Left forelimb (tissue), 1 donor: ENCODE measurements around the gene SV2B.

ENCODE experiments used
- DNase-seq: peaks from one replicate; pipeline ENCODE4 v3.0.0-alpha.2; 2018; ENCODE audit warnings: low spot score

Gene SV2B

DNA sequence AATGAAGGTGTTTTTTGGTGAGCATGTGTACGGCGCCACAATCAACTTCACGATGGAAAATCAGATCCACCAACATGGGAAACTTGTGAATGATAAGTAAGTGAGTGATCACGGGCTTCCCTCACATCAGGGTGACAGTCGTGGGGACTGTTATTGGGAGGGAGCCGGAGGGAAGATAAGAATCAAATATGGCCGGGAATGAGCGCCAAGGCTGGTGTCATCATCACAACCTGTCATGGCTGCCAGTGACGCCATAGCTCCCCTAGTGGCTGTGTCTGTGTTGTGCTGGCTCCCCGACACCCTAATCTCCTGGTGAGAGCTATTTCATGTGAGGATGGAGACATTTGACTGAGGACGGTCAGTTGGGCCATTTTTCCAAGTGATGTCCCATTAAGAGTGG is 168.5 kb downstream of the SV2B start:
- no peak for DNase-seq

DNA sequence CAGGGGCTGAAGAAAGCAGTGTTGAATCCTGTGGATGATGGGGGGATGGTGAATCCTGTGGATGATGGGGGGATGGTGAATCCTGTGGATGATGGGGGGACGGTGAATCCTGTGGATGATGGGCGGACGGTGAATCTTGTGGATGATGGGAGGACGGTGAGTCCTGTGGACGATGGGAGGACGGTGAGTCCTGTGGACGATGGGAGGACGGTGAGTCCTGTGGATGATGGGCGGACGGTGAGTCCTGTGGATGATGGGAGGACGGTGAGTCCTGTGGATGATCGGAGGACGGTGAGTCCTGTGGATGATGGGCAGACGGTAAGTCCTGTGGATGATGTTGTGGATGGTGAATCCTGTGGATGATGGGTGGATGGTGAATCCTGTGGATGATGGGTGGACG is 170.7 kb downstream of the SV2B start:
- DNase-seq: no peak

DNA sequence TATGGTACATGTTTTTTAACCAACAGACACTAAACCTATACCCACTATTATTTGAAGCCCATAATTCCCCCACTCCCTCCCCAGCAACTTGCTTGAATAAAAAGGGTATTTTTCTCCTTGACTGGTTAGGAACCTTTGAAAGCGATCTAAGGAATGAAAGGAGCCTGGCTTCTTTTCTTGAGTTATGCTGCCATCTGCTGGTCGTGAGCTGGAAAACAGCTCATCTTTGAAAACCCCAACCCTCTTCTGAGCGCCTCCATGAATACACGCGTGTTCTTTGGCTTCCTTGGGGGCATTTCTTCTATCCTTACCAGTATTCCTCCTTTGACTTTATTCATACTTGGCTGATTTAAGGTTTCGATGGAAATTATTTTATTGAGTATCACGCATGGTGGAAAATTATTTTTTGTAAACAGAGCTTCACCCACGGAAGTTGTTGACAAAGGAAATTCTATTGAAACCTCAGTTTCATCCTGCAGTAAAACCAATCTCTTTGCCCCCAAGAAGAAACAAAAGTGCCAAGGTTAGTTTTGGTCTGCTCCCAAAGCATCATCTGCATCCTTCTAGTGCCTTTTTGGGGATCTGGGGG is 171.6 kb downstream of the SV2B start:
- DNase-seq: no peak

DNA sequence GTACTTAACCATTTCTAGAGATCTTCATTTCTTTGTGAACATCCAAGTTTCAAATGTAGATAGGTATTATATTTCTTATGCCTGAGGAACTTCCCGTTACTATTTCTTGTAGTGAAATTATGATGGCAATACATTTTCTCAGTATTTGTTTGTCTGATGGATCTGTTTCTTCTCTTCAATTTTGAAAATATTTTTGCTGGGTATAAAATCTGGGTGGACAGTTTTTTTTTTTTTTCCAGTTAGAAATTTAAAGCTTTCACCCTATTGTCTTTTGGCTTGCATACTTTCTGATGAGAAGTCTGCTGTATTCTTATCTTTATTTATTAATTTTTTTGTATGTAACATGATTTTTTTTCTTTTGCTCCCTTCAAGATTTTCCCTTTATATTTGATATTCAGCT is 175.8 kb downstream of the SV2B start:
- no peak for DNase-seq

DNA sequence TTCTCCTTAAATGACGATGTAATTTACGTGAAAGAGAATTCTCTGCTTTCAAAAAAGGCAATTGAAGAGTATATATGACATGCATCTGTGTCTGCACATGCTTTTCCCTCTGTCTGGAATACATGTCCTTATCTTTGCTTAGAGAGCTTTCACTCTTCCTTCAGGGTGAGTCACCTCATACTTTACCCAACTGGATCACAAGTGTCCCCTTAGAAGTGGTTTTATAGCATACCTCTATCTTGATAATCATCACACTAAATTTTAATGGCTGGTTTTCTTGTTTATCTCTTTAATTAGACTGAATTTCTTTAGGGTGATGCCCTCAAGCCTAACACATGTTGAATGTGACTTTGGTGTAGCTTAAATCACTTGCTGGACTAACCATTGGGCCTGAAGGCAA is 178.9 kb downstream of the SV2B start:
- DNase-seq: no peak

DNA sequence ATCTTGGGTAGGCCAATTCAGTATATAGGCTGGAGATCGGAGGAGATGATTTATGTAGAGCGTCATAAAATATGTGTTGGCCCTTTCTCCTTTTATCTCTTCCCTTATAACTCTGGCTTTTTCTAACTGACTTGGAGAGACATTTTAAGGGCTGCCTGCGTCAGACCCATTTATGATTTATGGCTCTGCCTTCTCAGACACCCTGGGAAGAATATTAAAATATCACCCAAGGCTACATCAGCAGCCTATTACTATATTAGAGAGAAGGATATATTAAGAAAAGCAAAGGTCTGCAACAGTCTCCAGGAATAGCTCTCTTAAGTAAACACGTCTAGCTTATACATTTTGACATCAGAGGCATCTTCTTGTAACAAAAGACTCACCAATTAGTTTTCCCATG is 179.4 kb downstream of the SV2B start:
- DNase-seq: no peak

DNA sequence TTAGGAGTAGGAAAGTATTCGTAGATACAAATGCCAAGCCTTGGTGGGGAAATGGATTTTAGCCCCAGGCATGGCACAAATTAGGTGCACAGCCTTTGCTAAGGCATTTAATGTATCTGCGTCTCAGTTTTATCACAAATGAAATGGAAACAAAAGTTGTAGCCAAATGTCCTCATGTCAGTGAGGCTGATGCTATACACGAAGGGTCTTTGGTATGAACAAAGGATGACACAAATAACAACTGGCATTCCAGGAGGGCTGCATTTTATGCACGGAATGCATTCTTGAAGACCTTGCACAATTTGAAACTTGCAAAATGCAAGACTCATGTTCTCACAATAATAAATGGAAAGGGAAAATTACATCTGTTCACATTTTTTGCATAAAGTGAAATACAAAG is 181.9 kb downstream of the SV2B start:
- DNase-seq: no peak

DNA sequence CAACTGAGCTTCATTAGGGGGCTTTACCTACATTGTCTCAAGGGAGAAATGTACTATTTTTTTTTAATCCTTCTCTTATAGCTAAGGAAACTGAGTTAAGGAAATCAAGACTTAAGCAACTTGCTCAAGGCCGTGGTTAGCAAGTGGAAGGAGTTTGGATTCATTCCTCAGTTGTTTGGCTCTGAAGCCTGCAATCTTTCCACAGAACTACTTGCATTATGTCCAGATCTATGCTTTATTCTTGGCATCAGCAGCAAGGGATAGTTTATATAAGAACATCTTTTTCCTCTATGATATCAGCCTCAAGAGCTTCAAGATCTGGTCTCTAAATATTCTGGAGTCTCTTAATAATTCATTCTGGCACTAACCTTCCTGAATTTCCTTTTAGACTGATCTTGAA is 182.4 kb downstream of the SV2B start:
- DNase-seq: no peak

DNA sequence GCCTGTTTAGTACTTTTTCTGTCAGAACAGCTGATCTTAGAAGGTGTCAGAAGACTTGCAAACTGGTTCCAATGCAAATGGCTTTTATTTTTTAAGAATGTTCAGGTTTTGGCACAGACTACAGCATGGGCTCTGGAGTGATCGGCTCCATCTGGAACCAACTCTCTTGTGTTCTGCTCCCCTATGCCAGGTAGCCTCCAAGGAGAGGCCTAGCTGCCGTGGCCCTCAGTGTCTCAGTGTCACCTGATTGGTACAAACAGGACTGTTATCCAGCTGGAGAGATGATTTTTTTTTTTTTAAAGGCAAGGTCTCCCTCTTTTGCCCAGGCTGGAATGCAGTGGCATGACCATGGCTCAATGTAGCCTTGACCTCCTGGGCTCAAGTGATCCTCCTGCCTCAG is 183.1 kb downstream of the SV2B start:
- no peak for DNase-seq

DNA sequence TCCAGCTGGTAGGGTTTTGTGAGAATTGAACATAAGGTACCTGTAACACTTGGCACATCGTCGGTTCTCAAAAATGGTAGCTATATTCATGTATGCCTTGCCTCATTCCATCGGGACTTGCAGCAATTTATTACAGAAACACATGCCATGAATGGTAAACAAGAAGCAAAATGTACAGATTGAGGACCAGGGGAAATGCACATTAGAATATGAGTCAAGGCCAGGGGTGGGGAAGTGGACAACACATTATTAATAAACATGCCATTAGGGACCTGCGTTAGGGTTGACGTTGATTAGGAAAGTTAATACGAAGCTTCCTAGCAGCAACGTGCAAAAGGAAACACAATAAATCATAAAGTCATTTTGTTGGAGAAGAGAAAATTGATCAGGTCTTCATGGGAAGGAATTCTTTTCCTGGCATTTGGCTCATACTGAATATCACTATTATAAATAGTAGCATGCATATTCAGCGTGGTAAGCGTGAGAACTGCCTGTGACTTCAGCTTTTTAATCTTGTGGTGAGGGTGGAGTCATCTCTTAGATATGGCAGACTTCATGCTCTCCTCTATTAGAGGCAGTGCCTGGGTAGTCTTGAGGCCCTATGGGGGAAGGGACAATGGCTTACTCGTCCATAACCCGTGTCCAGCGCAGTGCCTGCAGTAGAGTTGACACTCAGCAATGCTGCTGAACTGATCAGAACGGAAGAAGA is 184.9 kb downstream of the SV2B start:
- DNase-seq: no peak

DNA sequence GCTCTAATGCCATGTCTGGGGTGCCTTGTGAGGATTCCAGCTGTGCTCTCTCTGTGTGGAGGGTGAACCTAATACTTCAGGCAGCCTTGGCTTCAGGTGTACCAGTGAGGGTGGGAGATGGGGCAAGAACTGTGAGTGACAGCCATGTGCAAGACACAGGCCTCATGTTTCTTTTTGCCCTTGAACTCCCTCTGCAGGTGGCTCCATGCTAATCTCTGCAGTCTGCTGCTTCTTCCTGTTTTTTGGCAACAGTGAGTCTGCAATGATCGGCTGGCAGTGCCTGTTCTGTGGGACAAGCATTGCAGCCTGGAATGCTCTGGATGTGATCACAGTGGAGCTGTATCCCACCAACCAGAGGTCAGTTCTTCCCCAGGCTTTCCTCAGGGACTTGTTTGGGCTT is 189.3 kb downstream of the SV2B start:
- no peak for DNase-seq

DNA sequence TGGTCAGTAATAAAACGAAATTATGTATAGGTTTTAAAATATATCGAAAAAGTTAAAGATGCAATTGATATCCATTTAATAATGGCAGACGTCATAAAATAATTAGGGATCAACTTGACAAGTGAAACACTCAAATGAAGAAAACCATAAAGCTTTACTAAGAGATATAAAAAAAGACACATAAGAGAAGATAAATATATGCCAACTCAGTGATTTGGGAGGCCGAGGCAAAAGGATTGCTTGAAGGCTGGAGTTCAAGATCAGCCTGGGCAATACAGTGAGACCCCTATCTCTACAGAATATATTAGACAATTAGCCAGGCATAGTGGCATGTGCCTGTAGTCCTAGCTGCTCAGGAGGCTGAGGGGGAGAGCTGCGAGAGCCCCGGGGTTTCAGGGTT is 190.5 kb downstream of the SV2B start:
- no peak for DNase-seq

DNA sequence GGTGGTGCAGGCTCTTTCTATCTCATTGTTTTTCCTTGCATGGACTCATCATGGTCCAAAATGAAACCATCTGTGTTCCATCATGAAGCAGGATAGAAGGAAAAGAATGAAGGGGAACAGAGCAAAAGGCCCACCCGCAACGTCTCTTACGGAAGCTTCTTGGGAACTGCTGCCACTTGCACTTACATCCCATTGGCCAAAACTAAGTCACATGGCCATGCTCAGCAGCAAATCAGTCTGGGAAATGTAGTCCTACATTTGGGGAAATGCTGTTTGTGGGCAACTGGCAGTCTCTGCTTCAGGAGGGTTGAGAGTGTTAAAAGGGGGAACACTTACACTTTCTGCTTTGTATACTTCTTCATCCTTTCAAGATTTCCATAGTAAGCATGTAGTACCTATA is 191.6 kb downstream of the SV2B start:
- no peak for DNase-seq

DNA sequence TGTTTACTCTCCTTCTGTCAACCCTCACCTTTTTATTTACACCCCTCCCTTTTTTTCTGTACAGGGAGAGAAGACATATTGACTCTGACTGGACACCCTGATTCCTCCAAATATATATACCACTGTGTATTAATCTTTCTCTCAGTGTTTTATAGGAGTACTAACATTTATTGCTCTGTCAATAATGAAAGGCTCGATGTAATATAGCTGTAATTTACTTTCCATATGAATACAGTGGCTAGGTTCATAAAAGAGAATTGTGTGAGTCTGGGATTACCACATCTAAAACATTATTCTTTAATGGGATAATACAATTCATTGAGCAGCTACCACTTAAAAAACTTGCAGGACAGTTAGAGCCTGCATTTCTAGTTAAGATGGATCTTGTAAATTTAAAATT is 194.3 kb downstream of the SV2B start:
- DNase-seq: no peak

DNA sequence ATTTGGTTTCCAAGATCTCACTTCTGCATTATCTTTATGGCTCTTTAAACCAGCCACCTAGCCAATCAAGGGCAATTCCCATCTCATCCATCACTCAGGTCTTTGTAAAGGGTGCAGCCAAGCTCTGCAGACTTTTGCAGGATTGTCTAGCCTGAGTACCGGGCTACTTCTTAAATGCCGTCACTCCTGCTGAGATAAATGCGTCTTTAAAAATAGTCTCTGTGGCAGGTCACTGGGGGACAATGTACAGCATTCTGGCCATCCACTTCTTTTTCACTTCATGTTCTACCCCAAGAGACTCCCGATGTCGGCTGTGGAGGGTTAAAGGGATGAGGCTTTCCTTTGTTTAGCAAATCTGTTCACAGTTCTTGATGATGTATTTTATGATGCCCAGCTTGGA is 194.7 kb downstream of the SV2B start:
- no peak for DNase-seq

DNA sequence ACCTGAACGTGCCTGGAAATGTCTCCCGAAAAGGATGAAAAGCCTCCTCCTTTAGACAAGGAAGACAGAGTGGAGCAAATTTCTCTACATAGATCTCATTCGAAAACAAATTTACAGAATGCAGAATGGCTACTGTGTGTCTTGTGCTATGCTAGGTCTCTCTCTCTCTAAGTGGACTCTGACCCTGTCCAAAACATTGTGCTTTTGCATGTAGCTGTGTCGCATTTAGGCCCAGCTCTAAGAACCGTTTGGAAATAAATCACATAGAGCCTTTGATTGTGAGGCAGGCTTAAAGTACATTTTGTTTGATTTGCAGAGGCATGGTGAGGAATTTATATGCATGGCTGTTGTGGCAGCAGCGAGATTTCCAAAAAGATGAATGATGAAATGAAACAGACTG is 198.0 kb downstream of the SV2B start:
- no peak for DNase-seq

DNA sequence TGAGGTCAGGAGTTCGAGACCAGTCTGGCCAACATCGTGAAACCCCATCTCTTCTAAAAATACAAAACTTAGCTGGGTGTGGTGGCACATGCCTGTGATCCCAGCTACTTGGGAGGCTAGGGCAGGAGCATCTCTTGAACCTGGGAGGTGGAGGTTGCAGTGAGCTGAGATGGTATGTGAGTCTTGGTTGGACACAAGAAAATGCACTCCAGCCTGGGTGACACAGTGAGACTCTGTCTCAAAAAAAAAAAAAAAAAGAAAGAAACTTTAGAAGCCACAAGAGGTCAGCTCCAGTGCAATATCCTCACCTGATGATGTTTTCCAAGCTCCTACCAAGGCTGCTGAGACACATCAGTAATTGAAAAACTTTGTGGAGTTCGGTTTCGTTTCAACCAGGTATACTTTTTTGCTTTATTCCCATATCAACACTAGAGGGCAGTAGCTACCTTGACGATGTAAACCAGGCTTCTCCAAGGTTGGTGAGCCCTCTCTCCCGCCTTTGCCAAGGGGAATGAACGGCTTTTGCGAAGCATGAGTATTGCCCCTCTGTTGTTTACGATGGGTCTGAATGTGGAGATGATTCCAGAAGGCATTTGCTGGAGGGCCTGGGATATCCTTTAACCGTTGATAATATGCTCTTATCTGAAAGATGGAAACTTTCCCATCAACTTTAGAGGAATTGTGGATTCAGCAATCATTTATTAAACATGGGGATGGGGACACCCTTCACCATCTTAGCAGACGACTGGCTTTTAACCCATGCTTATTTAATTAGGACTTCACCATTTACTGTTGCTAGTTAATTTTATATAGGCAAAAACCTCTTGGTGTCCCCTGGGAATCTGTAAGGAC is 202.8 kb downstream of the SV2B start:
- no peak for DNase-seq

DNA sequence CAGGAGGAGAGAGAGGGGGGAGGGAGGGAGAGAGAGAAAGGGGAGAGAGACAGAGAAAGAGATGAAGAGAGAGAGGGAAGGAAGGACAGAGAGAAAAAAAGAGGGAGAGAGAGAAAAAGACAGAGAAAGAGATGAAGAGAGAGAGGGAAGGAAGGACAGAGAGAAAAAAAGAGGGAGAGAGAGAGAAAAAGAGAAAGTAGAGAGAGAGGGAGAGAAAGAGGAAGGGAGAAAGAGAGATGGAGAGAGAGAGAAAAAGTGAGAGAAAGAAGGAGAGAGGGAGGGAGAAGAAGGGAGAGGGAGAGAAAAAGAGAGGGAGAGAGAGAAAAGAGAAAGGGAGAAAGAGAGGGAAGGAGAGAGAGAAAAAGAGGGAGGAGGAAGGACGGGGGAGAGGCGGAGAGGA is 204.2 kb downstream of the SV2B start:
- DNase-seq: no peak

DNA sequence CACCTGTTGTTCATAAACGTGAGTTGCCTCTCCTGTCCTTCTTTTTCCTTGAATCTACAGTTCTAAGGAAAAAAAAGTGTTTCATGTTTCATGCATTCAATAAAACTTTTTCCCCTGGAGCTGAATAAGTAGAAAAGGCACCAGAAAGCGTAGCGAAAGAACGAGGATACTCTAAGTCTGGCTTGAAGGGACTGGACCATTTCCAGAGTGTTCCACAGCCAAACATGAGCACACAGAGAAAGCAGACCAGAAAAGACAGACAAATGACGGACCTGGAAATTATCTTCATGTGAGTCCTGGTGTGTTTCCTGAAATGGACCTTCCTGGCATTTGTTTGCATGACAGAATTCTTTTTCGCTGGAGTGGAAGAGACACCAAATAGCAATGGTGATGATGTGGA is 204.7 kb downstream of the SV2B start:
- DNase-seq: no peak

DNA sequence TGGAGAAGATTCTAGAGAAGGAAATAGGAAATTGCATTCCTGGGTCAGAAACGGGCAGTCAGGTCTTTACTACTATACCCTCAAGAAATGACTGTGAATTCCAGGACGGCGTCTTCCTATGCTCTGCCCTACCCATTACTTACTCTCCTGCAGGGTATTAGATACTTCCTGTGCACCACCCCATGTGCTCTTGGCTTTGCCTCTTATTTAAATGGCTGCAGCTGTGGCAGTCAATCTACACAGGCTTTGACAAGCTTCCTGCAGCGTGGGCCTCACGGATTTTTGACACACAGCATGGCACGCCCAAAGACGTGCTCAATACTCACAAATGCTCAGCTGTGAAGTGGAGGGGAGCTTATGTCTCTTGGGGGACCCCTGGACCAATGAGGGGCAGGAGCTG is 206.1 kb downstream of the SV2B start:
- no peak for DNase-seq

DNA sequence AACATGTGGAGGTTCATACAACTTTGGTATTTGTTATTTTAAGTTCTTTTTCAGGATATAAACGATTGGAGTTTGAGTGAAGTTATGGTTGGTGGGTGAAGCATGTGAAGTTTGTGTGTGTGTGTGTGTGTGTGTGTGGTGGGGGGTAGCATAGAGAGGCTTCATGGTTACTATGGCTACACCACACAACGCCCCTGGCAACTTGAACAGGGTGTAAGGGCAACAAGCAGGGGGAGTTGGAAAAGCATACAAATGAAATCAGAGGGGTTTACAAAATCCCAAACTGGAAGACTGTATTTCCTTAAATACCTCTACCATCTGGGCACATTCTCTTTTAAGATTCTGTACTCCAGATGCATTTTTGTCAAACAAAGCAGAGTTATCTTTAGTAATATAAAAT is 207.5 kb downstream of the SV2B start:
- DNase-seq: no peak

DNA sequence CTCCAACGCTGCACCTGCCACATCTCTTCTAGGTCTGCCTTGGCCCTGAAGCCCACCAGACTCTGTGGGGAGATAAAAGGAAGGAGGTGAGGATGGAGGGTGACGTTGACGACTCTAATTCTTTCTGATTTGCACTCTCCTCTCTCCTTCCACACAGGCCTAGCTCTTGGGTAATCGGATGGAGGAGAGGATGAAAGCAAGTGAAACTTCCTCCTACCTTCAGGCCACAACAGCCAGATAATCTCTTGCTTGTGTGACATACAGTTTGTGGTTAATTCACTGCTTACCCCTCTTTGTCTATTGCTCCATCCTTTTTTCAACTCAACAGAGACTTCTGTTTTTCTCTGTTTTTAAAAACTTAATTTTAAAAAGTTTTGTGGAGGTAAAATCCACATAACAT is 208.1 kb downstream of the SV2B start:
- no peak for DNase-seq

DNA sequence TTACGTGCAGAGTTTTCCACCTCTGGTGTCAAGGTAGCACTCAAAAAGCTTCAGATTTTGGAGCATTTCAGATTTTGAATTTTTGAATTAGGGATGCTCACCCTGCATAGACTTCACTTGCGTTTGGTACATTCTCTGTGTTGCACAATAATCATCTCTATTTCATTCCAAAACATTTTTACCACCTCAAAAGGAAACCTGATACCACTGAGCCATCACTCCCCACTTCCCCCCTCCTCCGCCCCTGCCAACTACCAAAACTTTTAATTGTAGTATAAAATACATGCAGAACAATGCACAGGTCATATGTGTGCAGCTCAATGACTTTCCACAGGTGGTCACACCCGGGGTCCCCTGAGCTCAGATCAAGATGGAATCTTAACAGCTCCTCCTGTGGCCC is 208.8 kb downstream of the SV2B start:
- DNase-seq: no peak
